Mucosa of gallbladder (tissue), 1 donor: Measurements from ENCODE around the gene LIMCH1. TPM values are rescaled to one million over a fixed set of nuclear protein-coding genes. Genes with fewer than 3 reads are reported as not detected.
"Not testable (repeated sequence)": the region's sequence is repeated elsewhere in the genome, so short reads cannot be mapped to it uniquely, and the experiment has no call there.

ENCODE experiments used
- DNase-seq: peaks from one replicate; pipeline ENCODE4 v3.0.0-alpha.2; 2020; ENCODE audit warnings: low spot score
- total RNA-seq: library from RNA; stranded (reverse); gene quantifications from one replicate; pipeline ENCODE4 v1.2.1, GENCODE V29; 2021
- donor health status: DM: no; HTN: no; CAD: no.

LIMCH1 gene
- total RNA-seq, result 90.3 TPM

DNA sequence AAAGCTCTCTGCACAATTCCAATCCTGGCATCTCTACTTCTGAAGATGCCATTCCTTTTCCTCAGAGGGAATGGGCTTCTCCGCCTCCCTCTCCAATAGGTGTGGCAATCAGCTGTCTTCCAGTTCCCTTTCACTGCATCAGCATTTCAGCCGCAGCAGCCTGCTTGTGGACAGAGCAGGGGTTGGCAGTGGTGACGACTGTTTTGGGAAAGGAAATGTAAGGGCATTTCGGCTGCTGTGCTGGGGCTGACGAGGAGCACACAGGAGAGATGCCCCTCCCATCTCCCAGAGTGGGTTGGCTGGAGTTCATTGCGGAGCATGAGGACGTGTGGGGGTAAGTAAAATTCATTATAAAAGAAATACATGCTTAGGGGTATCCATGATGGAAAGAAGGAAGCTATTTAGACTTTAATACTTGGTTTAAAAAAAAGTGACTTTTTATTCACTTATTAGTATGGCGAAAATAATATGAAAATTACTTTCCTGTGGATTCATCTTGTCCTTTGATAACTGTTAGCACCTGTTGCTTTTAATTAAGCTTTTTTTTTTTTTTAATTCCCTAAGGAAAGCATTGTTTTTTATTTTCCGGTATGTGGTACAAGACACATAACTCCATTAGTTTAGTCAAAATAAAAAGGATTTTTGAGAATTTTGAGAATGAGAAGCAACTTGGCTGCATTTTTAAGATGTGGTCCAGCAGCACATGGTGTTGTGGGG lies at the start of gene LIMCH1:
Gene LIMCH1, plus strand, starts transcription at position 141 of the 717 bp plus-strand sequence. CDS start 67,839 bp downstream, outside the sequence.
- DNase-seq, result no peak

- DNase-seq, result not testable (repeated sequence)
These were observed 46.8 kb upstream of the LIMCH1 start for GRCh38 chr4:41491081-41491576.

DNA sequence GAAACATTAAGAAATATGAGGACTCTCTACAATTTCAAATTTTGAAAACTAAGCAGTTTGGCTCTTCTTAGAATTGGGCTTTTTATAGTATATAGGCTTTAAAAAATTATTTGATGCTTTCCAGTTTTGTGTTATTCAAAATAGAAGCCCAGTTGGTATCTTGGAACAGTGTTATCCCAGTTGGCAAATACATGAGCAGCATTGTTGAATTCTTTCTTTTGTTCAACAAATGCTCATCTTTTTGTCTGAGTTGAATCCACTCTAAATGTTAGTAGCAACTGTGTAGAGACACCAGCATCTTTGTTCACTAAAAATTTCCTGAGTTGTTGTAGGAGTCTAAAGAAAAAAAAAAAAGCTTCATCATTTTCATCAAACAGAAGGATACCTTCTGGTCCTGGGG lies 41.0 kb upstream of the LIMCH1 start:
- DNase-seq, result no peak

GRCh38 chr4:41498177-41498576 lies 39.8 kb upstream of the LIMCH1 start:
- DNase-seq, result no peak

DNA sequence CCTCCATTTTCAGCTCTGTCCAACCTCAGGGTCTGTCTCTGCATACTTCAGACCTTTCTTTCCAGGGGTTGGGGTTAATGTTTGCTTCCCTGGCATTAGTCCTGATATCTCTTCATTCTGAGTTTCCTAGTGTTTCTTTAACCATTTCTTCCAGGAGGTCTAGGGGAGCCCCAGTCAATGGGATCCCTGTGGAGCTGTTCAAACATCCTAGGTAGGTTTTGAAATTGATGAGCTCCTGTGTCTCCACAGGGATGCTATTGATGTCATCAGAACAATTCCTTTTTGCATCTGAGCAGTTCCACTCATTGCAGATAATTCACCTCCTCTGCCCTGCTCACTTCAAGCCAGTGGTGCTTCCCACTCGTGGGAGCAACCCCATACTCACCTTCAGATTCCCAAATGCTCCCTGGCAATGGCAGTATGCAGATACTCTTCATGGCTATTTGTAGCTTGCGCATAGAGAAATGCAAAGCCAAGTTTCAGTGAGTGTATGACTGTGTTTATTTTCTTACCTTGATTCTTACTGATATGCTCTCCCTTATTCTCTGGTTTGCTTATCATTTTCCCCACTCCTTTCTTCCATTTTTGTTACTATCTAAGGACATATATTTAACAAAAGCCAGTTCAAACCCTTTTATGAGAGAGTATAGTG lies 33.7 kb upstream of the LIMCH1 start:
- DNase-seq, result no peak

- DNase-seq, result peak; percentile 16
These were observed 32.7 kb upstream of the LIMCH1 start for GRCh38 chr4:41505161-41505661.

DNA sequence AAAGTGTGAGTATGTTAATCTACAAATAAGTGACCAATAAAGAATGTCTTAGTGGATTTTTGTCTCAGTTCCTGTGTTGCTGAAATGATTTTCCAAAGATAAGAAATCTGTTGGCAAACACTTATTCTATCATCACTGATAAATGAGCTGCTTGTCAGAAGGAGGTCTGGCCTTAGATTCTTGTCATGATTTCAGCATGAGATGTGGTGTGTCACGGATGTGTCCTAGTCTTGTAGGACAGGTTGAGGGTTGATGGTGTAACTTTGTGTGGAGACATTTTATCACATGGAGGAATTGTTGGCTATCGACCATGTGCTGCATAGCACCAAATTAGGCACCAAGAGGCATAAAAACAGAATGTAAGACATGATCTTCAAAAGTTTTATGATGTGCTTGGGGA lies 31.8 kb upstream of the LIMCH1 start:
- DNase-seq, result peak; percentile 47

- DNase-seq, result no peak
These were observed 30.5 kb upstream of the LIMCH1 start for GRCh38 chr4:41507291-41507947.

DNA sequence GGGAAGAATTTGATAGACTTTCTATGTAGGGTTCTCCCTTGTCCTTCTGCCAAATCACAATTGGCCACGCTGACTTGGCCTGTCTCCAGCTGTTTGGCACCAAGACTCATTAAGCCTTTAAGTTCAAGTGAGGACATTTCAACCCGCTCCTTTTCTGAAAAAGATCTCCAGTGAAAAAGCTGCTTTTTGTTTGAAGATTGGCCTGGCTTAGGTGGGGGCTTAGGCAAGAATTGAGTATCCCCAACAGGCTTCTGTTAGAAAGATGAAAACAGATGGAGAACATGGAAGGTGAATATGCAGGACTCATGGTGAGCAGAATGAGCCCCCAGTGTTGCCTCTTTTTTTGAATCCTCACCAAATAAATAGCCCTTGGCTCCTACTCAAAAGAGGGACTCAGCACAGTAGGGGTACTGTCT lies 28.5 kb upstream of the LIMCH1 start:
- no peak for DNase-seq

DNA sequence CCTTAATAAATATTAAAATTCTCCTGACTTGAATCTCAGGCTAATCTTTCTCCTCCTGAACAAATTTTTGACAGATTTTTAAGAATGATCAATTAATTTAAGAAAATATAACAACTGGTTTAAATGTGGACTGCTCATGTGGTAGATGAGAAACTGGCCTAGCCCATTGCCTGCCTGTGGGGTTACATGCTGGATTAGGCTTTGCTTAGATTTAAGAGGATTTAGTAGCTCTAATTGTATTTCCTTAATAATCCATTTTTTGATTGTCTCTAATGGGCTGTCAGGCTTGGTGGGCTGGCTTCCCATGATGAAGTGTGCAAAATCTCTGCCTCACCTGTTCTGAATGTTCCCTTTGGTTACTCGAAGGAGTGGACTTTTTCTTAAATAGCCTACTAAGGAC lies 27.8 kb upstream of the LIMCH1 start:
- no peak for DNase-seq

GRCh38 chr4:41512136-41512535 lies 25.8 kb upstream of the LIMCH1 start:
- no peak for DNase-seq

GRCh38 chr4:41512596-41512995 lies 25.4 kb upstream of the LIMCH1 start:
- no peak for DNase-seq

DNA sequence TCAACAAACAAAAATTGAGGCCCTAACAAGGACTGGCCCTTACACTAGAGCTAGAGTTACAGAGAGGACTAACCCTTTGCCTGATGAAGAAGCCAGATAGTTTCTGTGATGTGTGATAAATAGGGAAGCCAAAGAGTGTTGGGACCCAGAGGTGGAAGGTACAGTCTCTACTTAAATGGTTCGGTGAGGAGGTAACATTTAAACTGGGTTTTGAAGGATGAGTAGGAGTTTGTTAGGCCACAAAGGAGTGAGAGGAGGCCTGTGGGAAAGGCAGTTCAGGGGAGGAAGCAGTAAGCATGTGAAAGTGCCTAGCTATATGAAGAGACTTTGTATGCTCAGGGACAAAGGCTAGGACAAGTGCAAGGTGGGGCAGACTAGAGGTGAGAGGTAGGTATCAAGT lies 23.8 kb upstream of the LIMCH1 start:
- DNase-seq, result no peak

DNA sequence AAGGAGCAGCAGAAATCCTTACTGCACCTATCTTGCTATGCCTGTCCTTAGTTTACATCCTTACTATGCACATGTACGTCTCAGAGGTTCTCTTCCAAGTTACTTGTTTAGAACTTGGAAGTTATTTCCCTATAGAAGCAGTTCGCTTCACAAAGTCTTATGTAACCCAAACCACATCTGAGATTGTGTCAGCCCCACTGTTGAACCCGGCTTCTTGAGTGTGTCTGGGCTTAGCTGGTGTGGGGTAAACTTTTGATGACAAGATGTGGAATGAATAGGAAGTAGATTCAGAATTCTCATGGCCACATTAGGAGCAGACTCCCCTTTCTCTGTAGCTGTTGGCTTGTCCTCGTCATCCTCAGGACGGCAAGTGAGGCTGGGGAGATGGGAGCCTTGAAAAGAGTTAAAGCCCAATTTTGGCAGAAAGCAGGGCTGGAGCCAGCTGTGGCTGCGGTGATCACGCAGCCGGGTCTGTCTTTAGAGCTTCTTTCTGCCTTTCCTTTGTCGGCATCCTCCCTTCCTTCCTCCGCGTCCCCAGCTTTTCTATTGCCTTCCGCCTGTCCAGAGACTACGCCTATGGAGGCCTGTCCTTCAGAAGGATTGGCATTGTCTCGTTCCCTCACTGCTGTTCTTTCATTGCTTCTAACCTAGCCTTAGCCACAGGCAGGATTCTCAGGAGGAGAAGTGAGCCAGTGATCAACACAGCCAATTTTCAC lies 23.0 kb upstream of the LIMCH1 start:
- DNase-seq, result no peak

- DNase-seq, result no peak
These were observed 20.8 kb upstream of the LIMCH1 start for GRCh38 chr4:41517121-41517520.

DNA sequence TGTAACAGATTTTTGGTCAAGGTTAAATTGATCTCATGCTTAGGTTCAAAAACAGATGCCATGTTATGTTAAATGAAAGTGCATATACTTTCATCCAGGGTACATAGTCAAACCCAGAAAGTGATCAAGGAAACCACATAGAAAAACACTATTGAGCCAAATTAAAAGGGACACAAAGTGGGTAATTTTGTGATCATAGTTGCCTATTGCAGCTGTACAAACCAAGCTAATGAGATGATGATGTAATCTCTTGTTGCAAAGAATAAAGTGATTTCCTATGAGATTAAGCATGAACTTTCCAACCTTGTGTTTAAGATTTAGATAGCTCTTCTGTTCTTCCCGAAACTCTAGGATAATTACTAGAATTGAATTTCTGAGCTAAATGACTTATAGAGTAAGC lies 20.2 kb upstream of the LIMCH1 start:
- DNase-seq, result no peak

- DNase-seq, result no peak
These were observed 13.5 kb upstream of the LIMCH1 start for GRCh38 chr4:41524425-41524824.

- DNase-seq, result no peak
These were observed 12.8 kb upstream of the LIMCH1 start for GRCh38 chr4:41525129-41525528.

GRCh38 chr4:41526628-41527027 lies 11.3 kb upstream of the LIMCH1 start:
- no peak for DNase-seq

- DNase-seq, result no peak
These were observed 9.3 kb upstream of the LIMCH1 start for GRCh38 chr4:41528512-41529205.

GRCh38 chr4:41530741-41531140 lies 7.2 kb upstream of the LIMCH1 start:
- DNase-seq, result no peak
